Measurements from ENCODE around the gene MXRA8.

GRCh38 chr1:1374929-1375662 lies 16.7 kb upstream of the MXRA8 start, which contains the start of gene AURKAIP1:
- TF ChIP-seq CTCF (IDR thresholded peaks at IDR 0.05; ENCODE audit: low read depth, low read length): peak; percentile 11
- TF ChIP-seq POLR2A (IDR thresholded peaks at IDR 0.05; ENCODE audit: extremely low read depth, insufficient read length): peak; percentile 55
